Nephron progenitor cell (in vitro differentiated cells): ENCODE measurements around the gene PHLDA1.

Source experiments
- DNase-seq: peaks from one replicate; pipeline ENCODE4 v3.0.0; 2021
- H3K27ac Mint-ChIP-seq: 2 replicates; pipeline ENCODE4 v1.8.0; 2021; ENCODE audit warnings: mild to moderate bottlenecking, moderate library complexity, mixed read lengths
- H3K27me3 Mint-ChIP-seq: 2 replicates; pipeline ENCODE4 v1.8.0; 2021; ENCODE audit warnings: mild to moderate bottlenecking, low read depth, mixed read lengths; ENCODE audit not compliant: poor library complexity
- H3K36me3 Mint-ChIP-seq: 2 replicates; pipeline ENCODE4 v1.8.0; 2021; ENCODE audit warnings: low read depth, mixed read lengths
- H3K4me1 Mint-ChIP-seq: 2 replicates; pipeline ENCODE4 v1.8.0; 2021; ENCODE audit warnings: mixed read lengths
- H3K4me3 Mint-ChIP-seq: 2 replicates; pipeline ENCODE4 v1.8.0; 2021; ENCODE audit warnings: mild to moderate bottlenecking, moderate library complexity, mixed read lengths
- H3K9me3 Mint-ChIP-seq: 2 replicates; pipeline ENCODE4 v1.8.0; 2021; ENCODE audit warnings: mild to moderate bottlenecking, moderate library complexity, mixed read lengths
- CTCF ChIP-seq: fragments of 200-600 bp; sonication (generic); IDR thresholded peaks from 2 replicates; pipeline ENCODE4 v1.5.0; 2021; ENCODE audit warnings: antibody characterized with exemption

The PHLDA1 gene

GRCh38 chr12:76029982-76030340 lies 1.6 kb downstream of the PHLDA1 start:
- Mint-ChIP-seq H3K36me3 (peaks cover 43% of the 10 kb centered on the region), H3K4me1 (peaks cover 50% of the 10 kb centered on the region), H3K9me3 (no peaks in the 10 kb centered on the region), H3K27me3 (no peaks in the 10 kb centered on the region), H3K4me3 (peak overlapping the region; percentile 95), H3K27ac (peak overlapping the region; percentile 97)
- peak; percentile 39 for DNase-seq
- TF ChIP-seq CTCF, result no peak

GRCh38 chr12:76028571-76029277 lies 2.9 kb downstream of the PHLDA1 start:
- DNase-seq, result no peak
- Mint-ChIP-seq H3K9me3 (no peaks in the 10 kb centered on the region), H3K4me3 (peak overlapping the region; percentile 95), H3K27me3 (no peaks in the 10 kb centered on the region), H3K4me1 (peaks cover 41% of the 10 kb centered on the region), H3K27ac (peak overlapping the region; percentile 66), H3K36me3 (peaks cover 43% of the 10 kb centered on the region)
- no peak for TF ChIP-seq CTCF

GRCh38 chr12:76026643-76027063 lies 4.9 kb downstream of the PHLDA1 start:
- no peak for TF ChIP-seq CTCF
- H3K36me3 Mint-ChIP-seq, result peaks cover 43% of the 10 kb centered on the region
- H3K27ac Mint-ChIP-seq, result peak overlapping the region; percentile 71
- no peaks in the 10 kb centered on the region for H3K27me3 Mint-ChIP-seq
- DNase-seq, result no peak
- peaks cover 29% of the 10 kb centered on the region for H3K4me1 Mint-ChIP-seq
- H3K4me3 Mint-ChIP-seq, result peak overlapping the region; percentile 71
- no peaks in the 10 kb centered on the region for H3K9me3 Mint-ChIP-seq

- peak overlapping the region; percentile 77 for H3K27ac Mint-ChIP-seq
- H3K27me3 Mint-ChIP-seq, result no peaks in the 10 kb centered on the region
- H3K9me3 Mint-ChIP-seq, result no peaks in the 10 kb centered on the region
- DNase-seq, result no peak
- H3K4me1 Mint-ChIP-seq, result peaks cover 35% of the 10 kb centered on the region
- H3K4me3 Mint-ChIP-seq, result no peak overlapping the region
- TF ChIP-seq CTCF, result no peak
- peaks cover 43% of the 10 kb centered on the region for H3K36me3 Mint-ChIP-seq
Measured at GRCh38 chr12:76025601-76026575, 5.7 kb downstream of the PHLDA1 start.

GRCh38 chr12:76024942-76025600 lies 6.5 kb downstream of the PHLDA1 start:
- Mint-ChIP-seq H3K27me3 (no peaks in the 10 kb centered on the region), H3K4me1 (peaks cover 43% of the 10 kb centered on the region)
- TF ChIP-seq CTCF, result no peak

More at GRCh38 chr12:76024942-76025600, 6.5 kb downstream of the PHLDA1 start:
- DNase-seq, result no peak
- no peaks in the 10 kb centered on the region for H3K9me3 Mint-ChIP-seq
- H3K4me3 Mint-ChIP-seq, result no peak overlapping the region
- no peak overlapping the region for H3K27ac Mint-ChIP-seq
- peaks cover 36% of the 10 kb centered on the region for H3K36me3 Mint-ChIP-seq
